Effector CD4-positive, alpha-beta T cell (primary cell): ENCODE results near the gene COL9A3.
A peak's percentile ranks its signal among the peaks of the same experiment; 100 is the strongest.

Experiments used
- DNase-seq: peaks from one replicate; pipeline ENCODE4 v3.0.0-alpha.2; 2020

COL9A3 gene

DNA sequence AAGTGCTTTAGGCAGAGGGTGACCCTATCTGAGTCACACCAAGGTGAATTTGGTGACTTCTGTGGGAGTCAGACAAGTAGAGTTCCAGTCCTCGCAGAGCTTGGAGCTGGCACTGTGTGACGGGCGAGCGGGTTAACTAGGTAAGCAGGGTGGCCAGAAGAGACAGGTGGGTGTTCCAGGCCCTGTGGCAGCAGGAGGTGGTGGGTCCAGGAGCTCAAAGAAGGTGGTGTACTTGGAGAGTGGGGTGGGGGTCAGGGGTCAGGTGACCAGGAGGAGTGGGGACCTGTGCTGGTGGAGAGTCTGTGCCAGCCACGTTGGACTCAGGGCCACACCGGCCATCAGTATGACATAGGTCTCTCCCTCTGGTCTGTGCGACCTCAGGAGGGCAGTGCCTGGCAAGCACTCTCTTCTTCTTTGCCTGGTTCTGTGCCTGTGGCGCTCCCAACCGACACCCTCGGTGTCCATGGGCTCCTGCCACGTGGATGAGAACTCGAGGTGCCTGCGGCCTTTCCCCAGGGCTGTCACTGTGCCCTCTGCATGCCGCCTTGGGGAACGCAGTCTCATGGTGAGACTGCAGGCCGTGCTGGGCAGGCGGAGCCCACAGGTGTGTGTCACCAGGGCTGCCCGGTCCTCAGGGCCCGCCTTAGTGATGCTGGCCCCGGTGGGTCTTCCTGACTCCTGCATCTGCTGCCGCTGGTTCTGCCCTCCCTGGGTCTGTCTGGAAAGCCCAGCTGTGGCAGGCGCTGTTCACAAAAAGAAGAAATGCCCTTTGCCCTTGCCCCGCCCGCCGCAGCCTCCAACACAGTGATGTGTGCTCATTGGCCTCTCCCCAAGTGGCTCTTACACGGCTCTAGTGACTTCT is 18.9 kb upstream of the COL9A3 start:
- no peak for DNase-seq

DNA sequence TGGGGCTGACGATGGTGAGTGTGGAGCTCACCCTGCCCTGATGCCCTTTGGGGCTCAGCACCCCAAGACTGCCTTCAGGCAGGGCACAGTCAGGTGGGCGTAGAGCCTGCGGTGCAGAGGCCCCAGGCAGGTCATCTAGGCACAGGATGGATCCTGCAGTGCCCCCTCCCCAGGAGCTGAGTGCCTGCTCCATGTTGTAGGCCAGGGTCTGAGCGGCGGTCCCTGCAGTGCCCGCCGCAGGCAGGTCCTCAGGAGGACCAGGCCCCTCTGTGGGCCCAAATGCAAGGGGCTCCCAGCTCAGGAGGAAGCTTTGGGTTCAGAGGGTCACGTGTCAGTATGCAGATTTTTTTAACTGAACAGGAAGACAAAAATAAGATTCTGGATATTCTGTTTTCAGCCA is 17.8 kb upstream of the COL9A3 start:
- no peak for DNase-seq

- DNase-seq: no peak
Measured at GRCh38 chr20:62799459-62799858, 17.4 kb upstream of the COL9A3 start.

GRCh38 chr20:62799873-62800272 is 17.0 kb upstream of the COL9A3 start:
- DNase-seq: no peak

DNA sequence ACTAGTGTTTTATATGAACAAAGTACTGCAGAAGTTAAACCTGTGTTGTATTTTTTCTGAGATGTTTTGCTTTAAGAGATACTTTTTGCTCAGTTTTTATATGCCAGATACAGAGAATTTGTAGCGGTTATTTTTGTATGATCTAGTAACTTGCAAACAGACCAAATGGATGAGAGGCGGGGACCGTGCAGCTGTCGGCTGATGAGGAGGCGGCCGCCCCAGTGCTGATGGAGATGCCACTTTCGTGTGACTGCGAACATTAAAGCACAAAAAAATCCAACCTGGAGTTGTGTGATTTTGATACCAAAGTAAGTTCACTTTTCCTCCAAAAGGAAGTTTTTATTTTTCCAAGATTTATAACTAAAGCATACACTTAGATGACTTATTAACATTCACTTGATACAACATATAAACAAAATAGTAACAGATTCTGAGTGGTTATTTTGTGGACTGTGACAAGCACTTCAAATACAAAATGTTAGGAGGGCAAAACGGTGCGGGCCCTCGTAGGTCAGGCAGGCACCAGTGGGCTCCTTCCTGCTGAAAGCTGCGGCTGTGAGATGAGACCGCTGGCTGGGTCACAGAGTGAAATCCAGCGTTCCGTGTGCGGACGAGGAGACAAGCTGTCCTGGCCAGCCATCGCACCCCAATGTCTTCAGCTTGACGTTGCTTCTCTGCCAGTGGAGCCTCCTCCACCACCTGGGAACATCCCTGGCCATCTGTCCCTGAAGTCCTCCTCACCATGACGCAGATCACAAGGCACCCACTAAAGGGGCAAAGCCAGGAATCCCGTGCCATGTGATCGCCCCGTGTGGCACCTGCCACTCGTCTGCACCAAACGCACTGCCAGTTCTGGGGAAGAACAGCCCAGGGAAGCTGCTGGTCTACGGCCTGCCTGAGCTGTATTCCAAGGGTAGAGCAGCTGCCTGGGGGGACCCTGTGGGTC is 16.3 kb upstream of the COL9A3 start:
- no peak for DNase-seq

DNA sequence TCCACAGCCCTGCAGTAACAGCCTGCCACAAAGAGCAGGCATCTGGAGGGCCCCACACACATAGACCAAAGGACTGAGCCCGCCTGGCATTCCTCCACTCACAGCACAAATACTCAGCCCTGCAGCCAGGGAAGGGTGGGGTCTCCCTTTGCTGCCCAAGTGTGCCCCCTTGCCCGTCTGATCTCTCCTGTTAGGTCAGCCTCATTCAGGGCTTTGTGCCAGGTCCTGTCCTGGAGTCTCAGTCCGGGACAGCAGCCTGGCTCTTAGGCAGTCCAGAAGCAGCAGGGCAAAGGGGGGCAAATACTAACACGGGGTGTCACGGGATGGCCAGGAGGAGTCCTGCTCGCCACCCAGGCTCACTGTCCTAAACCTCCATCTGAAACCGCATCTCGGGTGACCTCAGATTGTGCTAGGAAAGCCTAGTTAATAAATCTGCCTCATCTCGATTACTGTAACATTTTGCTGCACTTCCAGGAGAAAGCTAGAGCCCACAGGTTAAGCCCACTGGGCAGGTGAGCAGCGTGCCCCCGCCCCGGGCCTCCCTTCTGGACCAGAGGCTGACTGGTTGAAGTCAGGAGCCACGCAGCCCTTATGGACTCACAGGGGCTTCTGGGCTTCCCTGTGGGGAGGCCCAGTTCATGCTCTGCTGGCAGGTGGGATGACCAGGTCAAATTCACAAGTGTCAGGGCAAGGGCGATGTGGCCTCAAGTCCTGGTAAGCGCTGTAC is 15.4 kb upstream of the COL9A3 start:
- DNase-seq: no peak

GRCh38 chr20:62802026-62802712 is 14.7 kb upstream of the COL9A3 start:
- DNase-seq: no peak

- DNase-seq: no peak
Measured at GRCh38 chr20:62804021-62804626, 12.7 kb upstream of the COL9A3 start.

DNA sequence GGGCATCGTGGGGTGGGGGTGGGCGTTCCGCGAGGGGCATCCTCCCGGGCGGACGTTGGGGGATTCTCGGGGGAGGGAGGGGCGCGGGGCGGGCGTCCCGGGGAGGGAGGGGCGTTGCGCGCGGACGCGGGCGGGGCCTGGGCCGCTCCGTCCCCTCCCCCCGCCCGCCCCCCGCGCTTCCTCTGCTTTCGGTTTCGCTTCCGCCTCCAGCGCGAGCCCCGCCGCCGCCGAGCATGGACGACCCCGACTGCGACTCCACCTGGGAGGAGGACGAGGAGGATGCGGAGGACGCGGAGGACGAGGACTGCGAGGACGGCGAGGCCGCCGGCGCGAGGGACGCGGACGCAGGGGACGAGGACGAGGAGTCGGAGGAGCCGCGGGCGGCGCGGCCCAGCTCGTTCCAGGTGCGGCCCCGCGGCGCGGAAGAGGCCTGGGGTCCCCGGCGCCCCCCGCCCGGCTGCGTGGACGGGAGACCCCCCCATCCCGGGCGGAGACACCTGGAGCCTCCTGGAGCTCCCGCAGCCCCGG is 12.2 kb upstream of the COL9A3 start, which contains the start of gene OGFR:
Gene OGFR, plus strand, starts transcription at position 209 of the 528 bp plus-strand sequence. Its CDS starts 25 bp downstream, at position 234.
- DNase-seq: peak; percentile 67

- DNase-seq: no peak
Measured at GRCh38 chr20:62805155-62805710, 11.6 kb upstream of the COL9A3 start.

DNA sequence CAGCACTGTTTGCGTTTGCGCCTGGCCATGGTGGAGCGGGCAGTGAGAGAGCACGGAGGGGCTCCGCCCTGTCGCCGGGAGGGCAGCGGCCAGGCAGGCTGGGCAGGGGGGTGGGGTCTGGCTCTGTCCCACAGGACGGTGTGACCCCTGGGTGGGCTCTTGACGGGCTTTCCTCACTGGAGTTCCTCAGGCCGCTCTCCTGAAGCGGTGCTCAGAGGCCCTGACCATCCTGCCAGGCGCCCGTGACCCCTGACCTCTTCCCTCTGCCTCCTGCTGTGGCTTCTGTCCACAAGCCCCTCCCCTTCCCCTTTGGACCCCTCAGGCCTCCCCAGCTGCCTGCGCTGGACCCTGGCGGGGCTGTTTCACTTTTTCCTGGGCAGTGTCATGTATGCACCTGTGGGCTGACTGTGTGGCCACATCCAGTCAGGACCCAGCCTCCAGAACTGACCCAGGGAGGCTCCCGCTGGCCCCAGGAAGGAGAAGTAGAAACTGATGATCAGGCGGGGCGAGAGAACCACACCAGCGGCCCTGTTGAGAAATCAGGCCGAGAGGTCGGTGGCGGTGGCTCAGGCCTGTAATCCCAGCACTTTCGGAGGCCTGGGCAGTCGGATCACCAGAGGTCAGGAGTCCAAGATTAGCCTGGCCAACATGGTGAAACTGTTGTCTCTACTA is 11.0 kb upstream of the COL9A3 start:
- no peak for DNase-seq

- DNase-seq: no peak
Measured at GRCh38 chr20:62806383-62807050, 10.3 kb upstream of the COL9A3 start.

GRCh38 chr20:62807444-62808210 is 9.2 kb upstream of the COL9A3 start:
- no peak for DNase-seq

- DNase-seq: peak; percentile 73
Measured at GRCh38 chr20:62808211-62808865, 8.5 kb upstream of the COL9A3 start.

DNA sequence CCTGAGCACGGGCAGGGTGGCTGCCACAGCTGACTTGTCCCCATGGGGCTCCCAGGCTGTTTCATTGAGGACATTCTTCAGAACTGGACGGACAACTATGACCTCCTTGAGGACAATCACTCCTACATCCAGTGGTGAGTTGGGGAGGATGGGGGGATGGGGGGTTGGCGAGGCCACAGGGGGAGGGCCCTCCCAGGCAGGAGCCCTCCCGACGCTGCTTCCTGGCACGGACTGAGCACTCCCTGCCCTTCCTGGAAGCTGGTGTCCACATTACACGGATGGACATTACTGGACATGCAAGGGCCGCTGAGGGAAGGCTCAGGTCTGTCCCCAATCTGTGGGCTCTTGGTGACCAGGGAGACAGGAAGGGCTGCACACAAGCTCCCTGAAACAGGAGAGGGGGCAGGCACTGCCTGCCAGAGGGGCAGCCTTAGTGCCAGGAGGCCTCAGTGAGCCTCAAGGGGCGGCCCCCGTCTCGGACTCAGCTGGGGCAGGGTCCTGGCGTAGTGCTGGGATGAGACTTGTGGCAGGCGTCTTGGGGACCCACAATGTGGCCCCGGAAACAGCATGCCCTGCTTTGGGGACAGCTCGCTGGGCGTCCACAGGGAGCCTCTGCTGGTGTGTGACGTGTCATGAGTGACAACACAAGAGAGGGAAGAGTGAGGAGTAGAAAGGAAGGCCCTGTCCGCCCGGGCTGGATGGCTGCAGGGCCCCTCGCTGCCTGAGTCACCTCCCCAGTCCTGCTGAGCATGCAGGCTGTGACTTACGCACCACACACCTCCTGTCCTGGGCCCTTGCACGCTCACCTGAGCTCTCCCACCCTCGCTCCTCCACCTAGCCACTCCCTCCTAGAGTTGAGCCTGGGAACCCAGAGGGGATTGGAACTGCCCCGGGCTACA is 7.1 kb upstream of the COL9A3 start:
- no peak for DNase-seq

- no peak for DNase-seq
Measured at GRCh38 chr20:62811320-62811719, 5.5 kb upstream of the COL9A3 start.

DNA sequence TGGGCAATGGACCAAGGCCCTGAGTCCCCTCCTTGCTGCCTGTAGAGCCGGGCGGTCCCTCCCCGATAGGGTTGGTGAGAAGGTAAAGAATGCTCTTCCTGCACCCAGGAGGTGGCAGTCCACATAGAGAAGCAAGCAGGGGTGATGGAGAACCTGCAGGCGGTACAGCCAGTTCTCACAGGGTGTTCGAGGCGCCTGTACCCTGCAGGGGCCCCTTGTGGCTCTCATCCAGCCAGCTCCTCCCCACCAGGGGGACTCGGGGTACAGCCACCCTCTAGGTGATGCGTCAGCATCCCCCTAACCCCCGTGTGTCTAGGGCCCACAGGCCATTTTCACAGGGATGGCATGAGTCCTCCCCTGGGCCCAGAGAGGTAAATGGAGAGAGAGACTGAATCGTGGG is 5.1 kb upstream of the COL9A3 start:
- DNase-seq: no peak
